ENCODE data around the gene KLK2.
"Not testable (repeated sequence)": the region's sequence is repeated elsewhere in the genome, so short reads cannot be mapped to it uniquely, and the experiment has no call there.

Gene KLK2

GRCh38 chr19:50896089-50896590 lies 22.9 kb downstream of the KLK2 start:
- not testable (repeated sequence) for DNase-seq

- DNase-seq, result no peak
Observed at GRCh38 chr19:50896591-50897190, 23.5 kb downstream of the KLK2 start.

- DNase-seq, result no peak
Observed at GRCh38 chr19:50897191-50897607, 24.0 kb downstream of the KLK2 start.

GRCh38 chr19:50897612-50898011 lies 24.4 kb downstream of the KLK2 start:
- no peak for DNase-seq

- no peak for DNase-seq
Observed at GRCh38 chr19:50898018-50898417, 24.8 kb downstream of the KLK2 start.

- DNase-seq, result no peak
Observed at GRCh38 chr19:50899569-50899968, 26.3 kb downstream of the KLK2 start.

GRCh38 chr19:50902640-50903039 lies 29.4 kb downstream of the KLK2 start:
- no peak for DNase-seq

GRCh38 chr19:50906217-50906616 lies 33.0 kb downstream of the KLK2 start:
- DNase-seq, result peak; percentile 11

GRCh38 chr19:50908336-50908735 lies 35.1 kb downstream of the KLK2 start:
- DNase-seq, result no peak

- no peak for DNase-seq
Observed at GRCh38 chr19:50909240-50910070, 36.2 kb downstream of the KLK2 start.

- no peak for DNase-seq
Observed at GRCh38 chr19:50910722-50911121, 37.5 kb downstream of the KLK2 start.

- no peak for DNase-seq
Observed at GRCh38 chr19:50911206-50912101, 38.2 kb downstream of the KLK2 start, which contains the start of gene KLK4. Gene KLK4 (minus strand): TSS chr19:50911395. CDS start chr19:50910738, 657 bp downstream.

GRCh38 chr19:50912102-50912599 lies 38.9 kb downstream of the KLK2 start:
- no peak for DNase-seq

GRCh38 chr19:50912727-50913716 lies 39.8 kb downstream of the KLK2 start:
- no peak for DNase-seq

GRCh38 chr19:50916069-50916468 lies 42.8 kb downstream of the KLK2 start:
- no peak for DNase-seq

- no peak for DNase-seq
Observed at GRCh38 chr19:50921426-50922316, 48.4 kb downstream of the KLK2 start.

- DNase-seq, result peak; percentile 77
Observed at GRCh38 chr19:50922317-50922853, 49.1 kb downstream of the KLK2 start.

GRCh38 chr19:50924586-50924985 lies 51.3 kb downstream of the KLK2 start:
- DNase-seq, result no peak

- DNase-seq, result no peak
Observed at GRCh38 chr19:50925734-50926133, 52.5 kb downstream of the KLK2 start.

GRCh38 chr19:50926144-50926543 lies 52.9 kb downstream of the KLK2 start:
- no peak for DNase-seq
